Measurements from ENCODE around the gene ADH1C. TPM values are rescaled to one million over a fixed set of nuclear protein-coding genes. Genes with fewer than 3 reads are reported as not detected.
"Not testable (repeated sequence)": the region's sequence is repeated elsewhere in the genome, so short reads cannot be mapped to it uniquely, and the experiment has no call there.

The ADH1C gene
- total RNA-seq, 1 donor from 2014 or later, result 8.2 TPM

GRCh38 chr4:99381588-99382175, 29.1 kb upstream of the ADH1C start:
- H3K27me3 ChIP-seq (ENCODE audit: low read depth), result no peaks in the 10 kb centered on the region
- no peaks in the 10 kb centered on the region for H3K4me1 ChIP-seq
- TF ChIP-seq, protein P1, sequence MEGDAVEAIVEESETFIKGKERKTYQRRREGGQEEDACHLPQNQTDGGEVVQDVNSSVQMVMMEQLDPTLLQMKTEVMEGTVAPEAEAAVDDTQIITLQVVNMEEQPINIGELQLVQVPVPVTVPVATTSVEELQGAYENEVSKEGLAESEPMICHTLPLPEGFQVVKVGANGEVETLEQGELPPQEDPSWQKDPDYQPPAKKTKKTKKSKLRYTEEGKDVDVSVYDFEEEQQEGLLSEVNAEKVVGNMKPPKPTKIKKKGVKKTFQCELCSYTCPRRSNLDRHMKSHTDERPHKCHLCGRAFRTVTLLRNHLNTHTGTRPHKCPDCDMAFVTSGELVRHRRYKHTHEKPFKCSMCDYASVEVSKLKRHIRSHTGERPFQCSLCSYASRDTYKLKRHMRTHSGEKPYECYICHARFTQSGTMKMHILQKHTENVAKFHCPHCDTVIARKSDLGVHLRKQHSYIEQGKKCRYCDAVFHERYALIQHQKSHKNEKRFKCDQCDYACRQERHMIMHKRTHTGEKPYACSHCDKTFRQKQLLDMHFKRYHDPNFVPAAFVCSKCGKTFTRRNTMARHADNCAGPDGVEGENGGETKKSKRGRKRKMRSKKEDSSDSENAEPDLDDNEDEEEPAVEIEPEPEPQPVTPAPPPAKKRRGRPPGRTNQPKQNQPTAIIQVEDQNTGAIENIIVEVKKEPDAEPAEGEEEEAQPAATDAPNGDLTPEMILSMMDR (IDR thresholded peaks at IDR 0.05), result no peak
- H3K9me3 ChIP-seq, result peaks cover 4% of the 10 kb centered on the region
- H3K27ac ChIP-seq, result peak overlapping the region; percentile 25
- intact Hi-C loops (cut with DNase I), result no loop called here
- no peak for DNase-seq
- no peaks in the 10 kb centered on the region for H3K36me3 ChIP-seq
- no peak overlapping the region for H3K4me3 ChIP-seq
- ATAC-seq, result no peak

- DNase-seq, result no peak
- no peak for ATAC-seq
- H3K4me1 ChIP-seq, result no peaks in the 10 kb centered on the region
- no peak overlapping the region for H3K27ac ChIP-seq
- H3K9me3 ChIP-seq, result peaks cover 4% of the 10 kb centered on the region
- H3K36me3 ChIP-seq, result no peaks in the 10 kb centered on the region
- H3K27me3 ChIP-seq (ENCODE audit: low read depth), result no peaks in the 10 kb centered on the region
- H3K4me3 ChIP-seq, result no peak overlapping the region
- TF ChIP-seq, protein P1 (IDR thresholded peaks at IDR 0.05), result no peak
- intact Hi-C loops (cut with DNase I), result no loop called here
Measured at GRCh38 chr4:99379571-99379970, 27.0 kb upstream of the ADH1C start.

- H3K4me1 ChIP-seq, result no peaks in the 10 kb centered on the region
- intact Hi-C loops (cut with DNase I), result no loop called here
- no peak overlapping the region for H3K27ac ChIP-seq
- ATAC-seq (no peak), DNase-seq (no peak)
- peaks cover 4% of the 10 kb centered on the region for H3K9me3 ChIP-seq
- TF ChIP-seq, protein P1 (IDR thresholded peaks at IDR 0.05), result no peak
- H3K36me3 ChIP-seq, result no peaks in the 10 kb centered on the region
- no peak overlapping the region for H3K4me3 ChIP-seq
- no peaks in the 10 kb centered on the region for H3K27me3 ChIP-seq (ENCODE audit: low read depth)
Measured at GRCh38 chr4:99378876-99379275, 26.3 kb upstream of the ADH1C start.

- H3K9me3 ChIP-seq, result peaks cover 10% of the 10 kb centered on the region
- intact Hi-C loops (cut with DNase I); ATAC-seq; H3K4me1 ChIP-seq; H3K4me3 ChIP-seq; H3K36me3 ChIP-seq; H3K27me3 ChIP-seq (ENCODE audit: low read depth); DNase-seq; H3K27ac ChIP-seq: not testable (repeated sequence)
- TF ChIP-seq, protein P1 (IDR thresholded peaks at IDR 0.05), result peak; percentile 22
Measured at GRCh38 chr4:99377341-99377740, 24.8 kb upstream of the ADH1C start.

GRCh38 chr4:99372464-99372863, 19.9 kb upstream of the ADH1C start:
- H3K4me1 ChIP-seq; H3K9me3 ChIP-seq; intact Hi-C loops (cut with DNase I); ATAC-seq; H3K36me3 ChIP-seq; H3K27ac ChIP-seq; H3K27me3 ChIP-seq (ENCODE audit: low read depth); DNase-seq; H3K4me3 ChIP-seq: not testable (repeated sequence)

DNA sequence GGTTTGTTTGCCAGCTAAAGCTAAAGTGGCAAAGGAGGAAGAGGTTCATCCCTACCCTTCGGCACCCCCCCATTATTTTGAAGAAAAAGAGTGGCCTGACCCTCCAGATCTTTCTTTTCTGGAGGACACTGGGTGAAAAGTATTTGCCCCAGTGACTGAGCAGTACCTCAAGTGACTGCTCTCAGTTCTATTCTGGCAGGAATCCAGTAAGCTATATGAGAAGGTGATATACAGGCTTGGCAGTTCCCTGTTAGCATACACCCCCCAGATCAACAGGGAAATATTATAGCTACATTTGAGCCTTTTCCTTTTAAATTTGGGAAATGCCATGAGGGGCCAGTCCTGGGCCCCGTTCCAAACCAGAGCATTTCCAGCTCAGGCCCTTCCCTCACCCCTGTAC, 15.3 kb upstream of the ADH1C start:
- H3K27me3 ChIP-seq (ENCODE audit: low read depth); H3K27ac ChIP-seq; DNase-seq; H3K9me3 ChIP-seq; H3K36me3 ChIP-seq; H3K4me3 ChIP-seq; ATAC-seq; H3K4me1 ChIP-seq; intact Hi-C loops (cut with DNase I): not testable (repeated sequence)
